ENCODE measurements around the gene TSEN2. TPM values are rescaled to one million over a fixed set of nuclear protein-coding genes. Genes with fewer than 3 reads are reported as not detected.
"Not testable (repeated sequence)": the region's sequence is repeated elsewhere in the genome, so short reads cannot be mapped to it uniquely, and the experiment has no call there.

TSEN2 gene
- polyA plus RNA-seq, 1 experiment = 11.0 TPM

GRCh38 chr3:12536423-12536822, 52.1 kb downstream of the TSEN2 start:
- ChIA-PET CTCF (interaction anchor here (0.7 to 2.7 kb wide), 6 partner anchors 53 to 401 kb away, joined by 3 to 25 read pairs (median 5); partner anchors contain the start of gene TSEN2), POLR2A (interaction anchor here (1.0 kb wide), 1 partner anchor 28 kb away, joined by 5 read pairs; no protein-coding TSS in a partner anchor)
- TF ChIP-seq CTCF (IDR thresholded peaks at IDR 0.05; ENCODE audit: low read depth, low read length) = peak; percentile 56
- DNase-seq (ENCODE audit: low read depth, low spot score) = no peak
- H3K9me3 ChIP-seq (ENCODE audit: control insufficient read depth, insufficient read depth, low read length) = no peaks in the 10 kb centered on the region
- H3K4me3 ChIP-seq (ENCODE audit: low read depth, low read length) = no peak overlapping the region
- no peaks in the 10 kb centered on the region for H3K27me3 ChIP-seq (ENCODE audit: control insufficient read depth, insufficient read depth, low read length)
- H3K27ac ChIP-seq (ENCODE audit: low read depth, low read length) = no peak overlapping the region

DNA sequence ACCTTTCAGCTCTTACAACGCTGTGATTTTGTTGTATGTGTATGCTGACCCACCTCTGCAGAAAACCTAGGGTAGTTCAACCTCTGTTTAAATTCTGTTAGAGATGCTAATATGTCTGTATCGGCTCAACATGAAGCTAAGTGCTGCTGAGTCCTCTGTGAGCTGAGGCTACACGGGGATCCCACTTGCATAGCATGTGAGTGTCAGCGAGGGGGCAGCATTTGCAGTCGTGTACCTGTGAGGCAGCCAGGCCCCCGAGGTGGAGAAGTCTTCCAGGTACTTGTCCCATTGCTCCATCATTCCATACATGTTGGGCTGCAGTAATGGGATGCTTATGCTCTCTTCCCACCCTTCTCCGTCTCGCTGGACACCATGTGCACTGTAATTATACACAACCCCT, 57.3 kb downstream of the TSEN2 start:
- Histone ChIP-seq H3K27ac (ENCODE audit: low read depth, low read length) (no peak overlapping the region), H3K27me3 (ENCODE audit: control insufficient read depth, insufficient read depth, low read length) (no peaks in the 10 kb centered on the region), H3K9me3 (ENCODE audit: control insufficient read depth, insufficient read depth, low read length) (no peaks in the 10 kb centered on the region), H3K4me3 (ENCODE audit: low read depth, low read length) (no peak overlapping the region)
- no peak for DNase-seq (ENCODE audit: low read depth, low spot score)
- ChIA-PET CTCF (interaction anchor here (0.7 kb wide), 1 partner anchor 14 kb away, joined by 3 read pairs; no protein-coding TSS in a partner anchor), POLR2A (no interaction called here)
- no peak for TF ChIP-seq CTCF (IDR thresholded peaks at IDR 0.05; ENCODE audit: low read depth, low read length)

DNA sequence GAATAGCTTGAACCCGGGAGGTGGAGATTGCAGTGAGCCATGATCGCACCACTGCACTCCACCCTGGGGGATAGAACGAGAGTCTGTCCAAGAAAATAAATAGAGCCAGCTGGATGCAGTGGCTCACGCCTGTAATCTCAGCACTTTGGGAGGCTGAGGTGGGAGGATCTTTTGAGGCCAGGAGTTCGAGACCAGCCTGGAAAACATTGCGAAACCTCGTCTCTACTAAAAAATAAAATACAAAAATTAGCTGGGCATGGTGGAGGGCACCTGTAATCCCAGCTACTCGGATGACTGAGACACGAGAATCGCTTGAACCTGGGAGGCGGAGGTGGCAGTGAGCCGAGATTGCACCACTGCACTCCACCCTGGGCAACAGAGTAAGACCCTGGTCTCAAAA, 59.2 kb downstream of the TSEN2 start:
- ChIA-PET POLR2A (interaction anchor here (1.1 kb wide), 1 partner anchor 9 kb away, joined by 3 read pairs; no protein-coding TSS in a partner anchor), CTCF (interaction anchor here (0.5 to 1.2 kb wide), 2 partner anchors 17 to 408 kb away, joined by 4 to 5 read pairs; no protein-coding TSS in a partner anchor)
- DNase-seq (ENCODE audit: low read depth, low spot score); H3K9me3 ChIP-seq (ENCODE audit: control insufficient read depth, insufficient read depth, low read length); H3K27ac ChIP-seq (ENCODE audit: low read depth, low read length); H3K4me3 ChIP-seq (ENCODE audit: low read depth, low read length); H3K27me3 ChIP-seq (ENCODE audit: control insufficient read depth, insufficient read depth, low read length): not testable (repeated sequence)

DNA sequence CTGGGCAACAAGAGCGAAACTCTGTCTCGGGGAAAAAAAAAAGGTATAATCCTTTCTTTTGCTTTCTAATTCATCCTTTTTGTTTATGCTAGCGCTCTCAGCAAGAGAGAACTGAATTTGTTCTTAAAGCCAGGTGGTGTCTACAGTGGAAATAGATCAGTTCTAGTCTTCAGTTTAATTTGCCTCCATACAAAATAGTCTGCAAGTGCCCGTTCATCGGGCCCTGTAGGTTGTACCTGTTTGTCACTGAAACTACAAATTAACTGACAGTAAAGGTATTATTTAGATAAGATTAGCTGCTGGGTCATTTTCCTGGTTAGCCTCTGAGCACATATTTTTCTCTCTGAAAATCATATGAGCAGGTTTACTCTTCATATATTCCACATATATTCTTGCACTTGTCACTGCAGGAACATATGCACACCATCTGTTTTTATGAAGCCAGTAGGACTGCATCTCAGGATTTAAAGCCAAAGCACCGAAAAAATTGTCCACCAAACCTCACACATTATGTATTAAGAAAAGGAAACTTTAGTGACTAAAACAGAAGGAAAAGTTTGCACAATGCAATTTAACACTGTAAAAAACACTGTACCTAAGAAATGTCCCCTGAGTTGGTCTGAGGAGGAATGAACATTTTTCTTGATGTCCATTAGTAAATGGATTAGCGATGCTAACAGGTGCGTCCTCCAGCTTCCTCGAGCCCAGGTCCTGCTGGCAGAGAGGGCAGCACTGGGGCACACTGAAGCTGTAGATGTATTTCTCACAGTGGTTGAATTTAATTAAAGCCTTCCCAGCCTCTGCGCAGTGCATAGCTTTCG, 60.6 kb downstream of the TSEN2 start:
- DNase-seq (ENCODE audit: low read depth, low spot score) = no peak
- CTCF ChIA-PET = interaction anchor here (1.0 to 1.2 kb wide), 2 partner anchors 175 to 410 kb away, joined by 3 read pairs; no protein-coding TSS in a partner anchor
- Histone ChIP-seq H3K27me3 (ENCODE audit: control insufficient read depth, insufficient read depth, low read length) (no peaks in the 10 kb centered on the region), H3K27ac (ENCODE audit: low read depth, low read length) (no peak overlapping the region), H3K4me3 (ENCODE audit: low read depth, low read length) (no peak overlapping the region), H3K9me3 (ENCODE audit: control insufficient read depth, insufficient read depth, low read length) (no peaks in the 10 kb centered on the region)
- POLR2A ChIA-PET = no interaction called here
- no peak for TF ChIP-seq CTCF (IDR thresholded peaks at IDR 0.05; ENCODE audit: low read depth, low read length)

GRCh38 chr3:12545473-12545791, 61.2 kb downstream of the TSEN2 start, which contains the start of gene MKRN2OS:
MKRN2OS (minus strand) TSS chr3:12545499; CDS start chr3:12545464, 35 bp downstream.
- TF ChIP-seq CTCF (IDR thresholded peaks at IDR 0.05; ENCODE audit: low read depth, low read length) = no peak
- CTCF ChIA-PET = interaction anchor here (1.0 to 1.2 kb wide), 2 partner anchors 175 to 410 kb away, joined by 3 read pairs; no protein-coding TSS in a partner anchor
- POLR2A ChIA-PET = no interaction called here
- Histone ChIP-seq H3K4me3 (ENCODE audit: low read depth, low read length) (no peak within 1 kb of the TSS), H3K27ac (ENCODE audit: low read depth, low read length) (no peak within 1 kb of the TSS), H3K27me3 (ENCODE audit: control insufficient read depth, insufficient read depth, low read length) (no peaks in the 10 kb centered on the region), H3K9me3 (ENCODE audit: control insufficient read depth, insufficient read depth, low read length) (no peaks in the 10 kb centered on the region)
- no peak for DNase-seq (ENCODE audit: low read depth, low spot score)
